ENCODE results near the gene SPAG16.

The SPAG16 gene

DNA sequence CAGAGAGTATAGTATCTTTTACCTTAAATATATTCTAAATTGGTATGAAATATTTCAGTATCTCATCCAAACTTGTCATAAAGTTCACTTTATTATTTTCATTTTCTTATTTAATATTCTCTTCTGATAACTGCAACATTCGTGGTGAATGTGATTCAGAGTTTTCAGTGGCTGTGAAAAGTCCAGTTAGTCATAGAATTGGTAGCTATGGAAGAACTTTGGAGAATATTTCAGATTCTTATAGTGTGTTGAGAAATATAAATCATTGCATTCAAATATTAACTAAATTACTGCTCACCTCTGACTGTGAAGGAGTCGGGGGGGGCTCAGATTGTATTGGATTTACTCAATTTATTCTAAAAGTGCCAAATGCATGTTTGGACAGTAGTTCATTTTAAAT is 948.0 kb downstream of the SPAG16 start:
- in situ Hi-C loops (cut with HindIII; ENCODE audit: low sequenced_read_pairs), result no loop called here

DNA sequence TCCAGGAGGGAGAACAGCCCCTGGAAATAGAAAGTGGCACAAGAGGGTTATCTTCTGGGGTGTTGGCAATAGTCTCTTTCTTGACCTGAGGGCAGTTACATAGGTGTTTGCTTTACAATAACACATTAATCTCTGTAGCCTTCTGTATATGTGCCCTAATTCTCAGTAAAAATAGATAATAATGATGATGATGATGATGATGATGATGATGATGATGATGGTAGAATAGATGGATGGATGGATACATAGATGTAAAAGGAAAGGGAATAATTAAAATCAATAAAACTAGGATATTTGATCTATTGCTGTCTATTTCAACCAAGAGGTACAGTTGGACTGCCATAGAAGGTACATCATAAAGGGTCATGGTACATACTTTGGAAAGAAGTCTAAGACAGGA is 948.9 kb downstream of the SPAG16 start:
- in situ Hi-C loops (cut with HindIII; ENCODE audit: low sequenced_read_pairs), result no loop called here

DNA sequence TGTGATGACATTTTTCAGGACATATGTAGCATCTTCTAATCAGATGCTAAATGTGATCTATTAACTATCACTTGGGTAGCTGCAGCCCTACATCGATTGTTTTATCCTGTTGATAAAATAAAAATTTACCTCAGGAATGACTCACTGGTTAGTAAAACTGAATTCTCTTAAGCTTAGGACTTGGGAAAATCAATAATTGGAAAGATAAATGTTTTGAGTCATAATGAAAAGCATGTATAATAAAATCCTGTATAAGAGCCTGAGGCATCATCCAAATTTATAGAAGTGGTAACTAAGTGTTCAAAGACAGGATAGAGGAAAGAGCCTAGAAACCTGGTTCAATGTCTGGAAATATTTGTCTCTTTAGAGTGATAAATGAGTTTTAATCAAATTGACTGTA is 958.5 kb downstream of the SPAG16 start:
- in situ Hi-C loops (cut with HindIII; ENCODE audit: low sequenced_read_pairs), result no loop called here

DNA sequence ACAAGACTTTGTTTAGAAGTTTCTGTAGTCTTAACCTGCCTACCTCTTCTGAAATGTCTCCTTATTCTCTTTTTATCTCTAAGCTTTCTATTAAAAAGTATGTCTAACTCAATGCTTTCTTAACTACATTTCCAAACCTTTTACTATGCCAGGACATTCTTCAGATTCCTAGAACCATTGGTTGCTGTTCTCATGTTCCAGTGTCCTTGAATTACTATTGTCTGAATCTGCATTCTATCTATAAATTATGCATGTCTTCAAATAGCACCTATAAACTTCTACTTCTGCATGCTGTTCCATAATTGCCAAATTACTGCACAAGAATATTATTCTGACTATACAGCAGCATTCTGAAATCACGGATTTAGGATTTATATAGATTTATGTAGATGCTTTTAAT is 960.6 kb downstream of the SPAG16 start:
- in situ Hi-C loops (cut with HindIII; ENCODE audit: low sequenced_read_pairs), result no loop called here

DNA sequence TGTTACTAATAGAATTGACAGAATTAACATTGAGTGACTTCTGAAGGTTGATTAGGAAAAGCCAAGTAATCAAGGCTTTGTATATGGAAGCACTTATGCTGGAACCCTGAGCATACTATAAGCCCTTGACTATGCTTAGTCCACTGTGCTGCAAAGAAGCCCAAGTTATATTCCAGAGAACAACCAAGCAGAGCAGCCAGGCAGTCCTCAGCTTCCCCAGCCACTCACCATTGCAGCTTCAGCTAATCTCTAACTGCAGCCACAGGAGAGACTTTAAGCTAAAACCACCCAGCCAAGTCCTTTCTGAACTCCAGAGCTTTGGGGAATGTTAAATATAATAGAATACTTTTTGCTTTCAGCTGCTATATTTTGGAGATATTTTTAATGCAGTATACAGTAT is 962.2 kb downstream of the SPAG16 start:
- in situ Hi-C loops (cut with HindIII; ENCODE audit: low sequenced_read_pairs), result no loop called here

DNA sequence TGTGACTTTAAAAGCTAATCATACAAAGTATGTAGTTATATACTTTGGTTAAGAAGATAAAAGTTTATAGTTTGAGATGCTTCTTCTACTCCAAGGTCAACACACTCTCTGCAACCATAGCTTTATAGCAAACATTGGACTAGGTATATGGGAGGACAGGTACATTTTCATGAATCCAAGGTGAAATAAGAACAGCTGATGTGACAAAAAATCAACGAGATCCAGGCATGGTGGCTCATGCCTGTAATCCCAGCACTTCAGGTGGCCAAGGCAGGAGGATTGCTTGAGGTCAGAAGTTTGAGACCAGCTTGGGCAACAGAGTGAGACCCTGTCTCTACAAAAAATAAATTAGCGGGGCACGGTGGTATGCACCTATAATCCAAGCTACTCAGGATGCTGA is 963.3 kb downstream of the SPAG16 start:
- in situ Hi-C loops (cut with HindIII; ENCODE audit: low sequenced_read_pairs), result no loop called here

DNA sequence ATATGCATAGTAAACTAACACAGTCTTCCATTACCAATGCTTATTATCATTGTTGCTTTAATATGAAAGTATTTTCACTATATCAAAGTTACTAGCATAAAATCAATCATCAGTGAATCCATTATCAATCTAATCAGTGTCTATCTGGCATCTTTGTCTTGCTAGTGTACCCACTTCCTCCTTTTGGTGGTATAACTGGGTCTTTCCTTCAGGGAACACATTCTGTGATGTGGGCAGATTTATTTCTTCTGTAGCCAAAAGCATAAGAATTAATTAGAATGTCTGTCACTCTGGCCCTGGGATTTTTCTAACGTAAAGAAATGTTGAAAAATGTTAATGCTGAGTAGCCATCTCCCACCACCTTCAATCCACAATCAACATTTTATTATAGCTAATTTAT is 970.8 kb downstream of the SPAG16 start:
- in situ Hi-C loops (cut with HindIII; ENCODE audit: low sequenced_read_pairs), result no loop called here

DNA sequence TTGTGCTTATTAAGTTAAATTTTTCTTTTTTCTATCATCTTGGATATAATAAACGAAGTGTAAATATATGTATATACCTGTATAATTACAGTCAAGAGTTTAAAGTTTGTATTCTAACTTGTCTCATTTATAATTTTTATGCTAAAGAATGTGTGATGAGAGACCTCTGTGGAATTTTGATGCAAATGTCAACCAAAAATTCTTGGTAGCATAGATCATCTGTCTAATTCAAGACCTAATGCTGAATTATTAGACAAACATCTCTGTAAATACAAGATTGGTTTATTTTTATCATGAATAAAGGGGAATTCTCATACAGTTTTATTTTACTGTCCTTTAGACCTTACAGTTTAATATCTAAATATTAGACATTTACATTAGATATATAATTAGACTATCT is 977.4 kb downstream of the SPAG16 start:
- in situ Hi-C loops (cut with HindIII; ENCODE audit: low sequenced_read_pairs), result no loop called here

DNA sequence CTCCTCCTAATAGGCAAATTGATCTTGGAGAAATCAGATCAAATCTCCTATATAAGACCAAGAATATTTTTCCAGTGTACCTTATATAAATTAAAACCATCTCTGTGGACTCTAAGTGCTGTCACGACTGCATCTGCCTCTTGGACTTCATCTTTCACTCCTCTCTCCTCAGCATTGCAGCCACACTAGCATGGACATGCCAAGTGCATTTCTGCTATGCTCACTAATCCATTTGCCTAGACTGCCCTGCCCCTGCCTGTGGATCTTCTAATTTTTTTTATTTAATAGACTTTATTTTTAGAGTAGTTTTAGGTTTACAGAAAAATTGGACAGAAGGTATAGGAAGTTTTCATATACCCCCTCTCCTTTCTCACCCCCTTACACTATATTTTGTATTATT is 979.9 kb downstream of the SPAG16 start:
- in situ Hi-C loops (cut with HindIII; ENCODE audit: low sequenced_read_pairs), result no loop called here

DNA sequence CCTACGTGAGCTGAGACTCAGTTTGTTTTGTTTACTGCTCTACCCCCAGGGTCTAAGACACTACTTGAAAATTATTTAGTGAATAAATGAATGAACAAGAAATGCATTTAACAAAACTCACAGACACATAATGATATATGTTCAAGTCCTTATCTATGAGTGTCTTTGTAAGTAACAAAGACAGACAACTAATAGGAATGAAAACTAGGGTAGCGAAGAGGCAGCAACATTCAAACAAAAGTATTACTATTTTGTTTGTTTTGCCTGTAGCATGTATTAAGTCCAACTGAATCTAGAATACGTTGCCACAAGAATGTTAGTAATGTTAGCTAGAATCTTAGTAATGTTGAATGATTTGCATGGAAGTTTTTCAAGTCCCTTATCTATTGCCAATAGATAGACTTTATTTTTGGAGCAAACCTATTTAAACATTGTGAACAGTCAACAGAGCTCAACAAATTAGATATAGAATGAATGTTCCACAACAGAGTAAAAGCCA is 981.8 kb downstream of the SPAG16 start:
- in situ Hi-C loops (cut with HindIII; ENCODE audit: low sequenced_read_pairs), result no loop called here

DNA sequence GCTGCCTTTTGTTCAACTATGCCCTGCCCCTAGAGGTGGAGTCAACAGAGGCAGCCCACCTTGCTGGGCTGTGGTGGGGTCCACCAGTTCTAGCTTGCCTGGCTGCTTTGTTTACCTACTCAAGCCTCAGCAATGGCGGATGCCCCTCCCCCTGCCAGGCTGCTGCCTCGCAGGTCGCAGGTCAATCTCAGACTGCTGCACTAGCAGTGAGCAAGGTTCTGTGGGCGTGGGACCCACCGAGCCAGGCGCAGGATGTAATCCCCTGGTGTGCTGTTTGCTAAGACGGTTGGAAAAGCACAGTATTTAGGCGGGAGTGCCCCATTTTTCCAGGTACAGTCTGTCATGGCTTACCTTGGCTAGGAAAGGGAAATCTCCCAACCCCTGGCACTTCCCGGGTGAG is 993.6 kb downstream of the SPAG16 start:
- in situ Hi-C loops (cut with HindIII; ENCODE audit: low sequenced_read_pairs), result no loop called here

DNA sequence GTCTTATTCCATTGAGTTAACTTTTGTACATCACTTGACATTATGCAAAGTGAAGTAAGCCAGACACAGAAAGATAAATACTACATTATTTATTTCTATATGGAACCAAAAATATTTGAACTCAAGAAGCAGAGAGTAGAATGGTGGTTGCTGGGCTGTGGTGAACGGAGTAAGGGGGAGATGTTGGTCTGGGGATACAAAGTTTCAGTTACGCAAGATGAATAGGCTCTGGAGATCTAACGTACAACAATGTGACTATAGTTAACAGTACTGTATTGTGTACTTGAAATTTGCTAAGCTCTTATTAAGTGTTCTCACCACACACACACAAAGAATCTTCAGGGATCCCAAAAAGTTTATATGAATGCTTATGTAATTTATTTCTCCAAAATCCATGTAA is 1001.7 kb downstream of the SPAG16 start:
- in situ Hi-C loops (cut with HindIII; ENCODE audit: low sequenced_read_pairs), result no loop called here

DNA sequence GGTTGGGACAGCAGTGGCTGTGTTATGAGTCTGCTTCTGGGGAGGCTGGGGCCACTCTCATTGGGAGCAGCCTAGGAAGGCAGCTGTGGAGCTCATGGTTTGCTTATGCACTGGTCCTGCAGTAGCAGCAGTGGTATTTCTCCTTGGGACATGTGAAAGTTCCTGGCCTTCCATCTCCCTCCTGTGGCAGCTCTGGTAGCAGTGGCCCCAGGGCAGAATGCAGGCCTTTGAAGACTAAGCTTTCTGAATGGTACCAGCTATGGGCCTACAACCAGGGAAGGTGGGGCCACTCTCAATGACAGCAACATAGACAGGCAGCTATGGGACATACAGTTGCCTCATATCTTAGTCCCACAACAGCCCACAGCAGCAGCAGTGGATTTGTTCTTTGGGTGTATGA is 1009.3 kb downstream of the SPAG16 start:
- in situ Hi-C loops (cut with HindIII; ENCODE audit: low sequenced_read_pairs), result no loop called here

DNA sequence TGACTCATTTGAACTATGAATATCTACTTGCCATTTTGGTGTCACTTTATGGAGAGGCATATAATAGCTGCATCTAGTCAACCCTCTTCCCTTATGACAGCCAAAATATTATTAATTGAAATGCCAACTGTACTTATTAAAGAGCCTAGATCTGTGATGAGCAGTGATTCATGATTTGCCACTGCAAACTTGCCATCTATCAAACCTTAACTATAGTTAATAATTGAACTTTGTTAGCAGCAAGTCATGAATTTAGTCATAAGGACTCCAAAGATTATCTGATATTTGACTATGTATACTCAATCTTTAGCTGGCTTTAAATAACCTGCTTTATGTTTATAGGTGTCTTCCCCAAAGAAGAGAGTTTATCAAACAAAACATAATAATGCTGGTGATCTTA is 1010.2 kb downstream of the SPAG16 start:
- in situ Hi-C loops (cut with HindIII; ENCODE audit: low sequenced_read_pairs), result no loop called here

DNA sequence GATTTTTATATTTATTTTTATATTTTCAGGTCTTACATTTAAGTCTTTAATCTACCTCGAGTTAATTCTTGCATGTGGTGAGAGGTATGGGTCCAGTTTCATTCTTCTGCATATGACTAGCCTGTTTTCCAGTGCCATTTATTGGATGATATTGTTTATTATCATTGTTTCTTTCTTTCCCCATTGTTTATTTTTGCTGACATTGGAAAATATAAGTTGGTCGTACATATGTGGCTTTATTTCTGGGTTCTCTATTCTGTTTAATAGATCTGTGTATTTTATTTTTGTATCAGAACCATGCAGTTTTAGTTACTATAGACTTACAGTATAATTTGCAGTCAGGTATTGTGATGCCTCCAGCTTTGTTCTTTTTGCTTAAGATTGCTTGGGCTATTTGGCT is 1013.2 kb downstream of the SPAG16 start:
- in situ Hi-C loops (cut with HindIII; ENCODE audit: low sequenced_read_pairs), result no loop called here

DNA sequence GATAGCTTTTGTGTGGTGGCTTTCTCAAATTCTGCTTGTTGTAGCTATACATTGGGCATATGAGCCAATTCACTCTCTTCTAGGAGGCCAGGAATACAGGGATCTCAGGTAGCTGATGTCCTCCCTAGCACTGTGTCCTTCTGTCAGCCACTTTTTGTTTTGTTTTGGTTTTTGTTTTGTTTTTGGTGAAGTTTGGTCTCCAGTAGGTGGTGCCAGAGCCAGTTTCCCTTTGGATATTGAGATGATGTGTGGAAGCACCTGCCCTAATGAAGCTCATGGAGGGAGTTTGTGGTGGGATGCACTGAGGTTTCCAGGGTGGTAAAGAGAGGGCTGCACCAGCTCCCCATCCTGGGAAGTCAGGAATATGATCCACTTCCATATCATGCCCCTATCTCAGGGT is 1026.1 kb downstream of the SPAG16 start:
- in situ Hi-C loops (cut with HindIII; ENCODE audit: low sequenced_read_pairs), result no loop called here

DNA sequence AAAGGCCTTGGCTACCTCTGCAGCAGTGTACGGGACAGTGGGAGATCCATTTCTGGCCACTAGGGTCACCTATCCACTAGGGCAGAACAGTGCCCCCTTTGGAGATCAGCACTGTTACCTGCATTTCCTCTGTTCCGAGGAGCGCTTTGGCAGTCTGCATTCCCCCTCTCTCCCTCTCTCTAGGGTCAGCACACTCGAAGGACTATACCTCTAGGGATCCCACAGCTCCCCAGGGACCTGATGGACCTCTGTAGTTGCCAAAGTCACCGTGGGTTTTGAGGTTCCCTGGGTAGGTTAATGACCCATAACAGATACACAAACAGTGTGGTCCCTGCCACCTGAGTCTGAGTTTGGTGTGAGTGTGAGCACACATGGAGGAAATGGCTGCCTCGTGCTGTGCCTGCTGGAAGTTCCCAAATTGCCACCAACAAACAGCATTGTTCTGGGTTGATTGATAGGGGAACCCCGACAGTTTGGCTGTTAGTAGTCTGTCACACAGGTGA is 1026.8 kb downstream of the SPAG16 start:
- in situ Hi-C loops (cut with HindIII; ENCODE audit: low sequenced_read_pairs), result no loop called here

DNA sequence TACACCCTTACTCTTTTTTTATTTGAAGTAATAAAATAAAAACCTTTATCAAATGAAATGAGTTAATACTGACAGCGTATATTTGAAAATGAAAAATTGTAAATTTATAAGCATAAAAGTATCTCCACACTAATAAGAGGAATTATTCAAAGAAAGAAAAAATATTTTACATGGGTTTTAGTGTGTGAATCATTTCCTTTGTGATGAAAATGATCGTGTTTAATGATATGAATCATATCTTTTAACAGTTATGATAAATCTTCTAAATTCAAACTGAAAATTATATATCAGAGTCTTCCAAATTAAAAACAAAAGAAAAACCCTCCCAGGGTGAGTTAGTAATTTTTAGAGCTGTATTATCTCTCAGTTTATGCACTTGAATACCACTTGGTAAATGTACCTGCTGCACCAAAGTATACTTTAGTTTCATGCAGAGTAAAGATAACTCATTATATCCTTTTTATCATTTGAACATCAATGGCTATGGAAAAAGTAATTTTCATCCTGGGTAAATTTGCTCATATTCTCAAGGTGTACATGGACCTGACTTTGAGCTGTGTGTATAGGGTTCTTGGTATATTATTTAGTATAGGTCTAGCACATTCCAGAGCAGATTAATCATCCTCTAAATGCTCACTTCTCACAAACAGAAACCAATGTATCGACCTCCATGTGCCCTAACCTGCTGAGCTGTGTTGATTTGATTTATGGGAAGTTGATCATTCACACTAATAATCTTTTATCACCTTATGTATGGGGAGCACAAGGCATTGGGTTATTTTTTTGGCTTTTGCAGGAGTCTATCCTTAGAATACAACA is 1027.9 kb downstream of the SPAG16 start:
- in situ Hi-C loops (cut with HindIII; ENCODE audit: low sequenced_read_pairs), result no loop called here

DNA sequence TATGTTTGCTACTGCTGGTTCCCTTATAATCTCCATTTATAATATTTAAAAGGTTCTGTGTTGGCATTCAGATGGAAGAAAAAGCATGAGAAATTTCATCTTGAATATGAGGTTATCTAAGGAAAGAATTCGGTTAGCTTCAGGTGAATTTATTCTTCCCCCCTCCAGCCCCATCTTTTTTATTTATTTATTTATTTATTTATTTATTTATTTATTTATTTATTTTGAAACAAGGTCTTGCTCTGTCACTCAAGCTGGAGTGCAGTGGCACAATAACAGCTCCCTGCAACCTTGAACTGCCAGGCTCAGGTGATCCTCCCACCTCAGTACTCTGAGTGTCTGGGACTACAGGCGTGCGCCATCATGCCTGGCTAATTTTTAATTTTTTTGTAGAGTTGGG is 1031.1 kb downstream of the SPAG16 start:
- in situ Hi-C loops (cut with HindIII; ENCODE audit: low sequenced_read_pairs), result no loop called here

DNA sequence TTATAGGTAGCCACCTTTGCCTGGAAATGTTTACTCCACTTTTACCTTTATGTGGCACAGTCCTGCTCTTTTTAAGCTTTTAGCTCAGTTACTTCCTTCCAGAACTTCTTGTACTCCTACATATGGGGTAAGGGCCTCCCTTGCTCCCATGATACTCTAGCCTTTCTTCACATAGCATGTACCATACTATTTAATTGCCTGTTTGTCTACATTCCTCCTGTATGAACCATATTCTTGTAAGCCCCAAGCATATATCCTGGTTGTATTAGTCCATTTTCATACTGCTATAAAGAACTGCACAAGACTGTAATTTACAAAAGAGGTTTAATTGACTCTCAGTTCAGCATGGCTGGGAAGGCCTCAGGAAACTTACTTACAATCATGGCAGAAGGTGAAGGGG is 1035.9 kb downstream of the SPAG16 start:
- in situ Hi-C loops (cut with HindIII; ENCODE audit: low sequenced_read_pairs), result no loop called here

DNA sequence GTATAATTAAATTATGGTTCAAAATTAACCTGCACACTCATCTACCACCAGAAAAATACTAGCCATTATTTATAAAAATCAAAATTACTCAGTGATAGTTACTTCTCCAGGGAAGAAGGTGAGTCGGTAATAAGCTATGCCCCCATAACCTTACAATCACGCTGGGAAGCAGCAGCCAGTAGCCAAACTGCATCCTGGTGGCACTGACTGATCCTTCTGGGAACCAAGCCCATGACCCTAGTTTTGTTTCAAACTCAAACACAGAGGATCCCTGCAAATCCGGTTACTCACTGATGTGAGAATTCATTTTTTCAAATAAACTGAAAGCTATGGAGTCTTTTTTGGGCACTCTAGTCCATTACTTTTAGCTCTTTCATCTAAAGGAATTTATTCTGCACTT is 1038.4 kb downstream of the SPAG16 start:
- in situ Hi-C loops (cut with HindIII; ENCODE audit: low sequenced_read_pairs), result no loop called here

DNA sequence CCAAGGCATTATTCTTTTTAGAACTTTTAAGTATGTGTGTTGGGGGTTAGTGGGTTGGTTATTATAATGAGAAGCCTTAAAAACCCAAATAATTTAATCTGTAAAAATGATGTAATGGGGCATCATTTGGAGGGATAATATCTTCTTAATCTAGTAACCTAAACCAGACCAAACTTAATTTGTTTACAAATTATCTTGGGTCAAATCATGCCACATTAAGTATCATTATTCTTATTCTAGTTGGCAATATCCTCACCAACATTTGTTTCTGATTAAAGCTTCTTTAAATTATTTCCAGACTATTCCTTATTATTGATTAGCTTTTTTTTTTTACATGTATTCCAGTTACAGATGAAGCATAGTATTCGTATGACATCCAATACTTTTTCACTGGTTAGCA is 1041.1 kb downstream of the SPAG16 start:
- in situ Hi-C loops (cut with HindIII; ENCODE audit: low sequenced_read_pairs), result no loop called here

DNA sequence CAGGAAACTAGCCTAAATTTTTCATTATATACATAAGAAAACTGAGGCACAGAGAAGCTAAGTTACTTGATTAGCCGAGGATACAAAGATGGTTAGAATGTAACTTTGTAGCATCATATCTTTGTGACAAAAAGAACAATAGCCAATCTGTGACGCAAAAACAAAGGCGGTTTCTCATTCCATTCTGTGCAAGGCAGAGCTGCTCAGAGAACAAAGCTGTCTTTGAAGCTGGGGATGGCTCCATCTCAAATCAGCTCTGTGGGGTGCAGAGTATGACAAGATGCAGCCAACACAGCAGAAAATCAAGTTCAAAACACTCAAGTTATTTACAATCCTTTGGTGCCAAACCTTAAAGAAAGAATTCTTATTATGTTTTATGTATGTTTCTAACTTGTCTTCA is 1044.7 kb downstream of the SPAG16 start:
- in situ Hi-C loops (cut with HindIII; ENCODE audit: low sequenced_read_pairs), result no loop called here
